Measurements from ENCODE around the gene KIAA1671.

The KIAA1671 gene

DNA sequence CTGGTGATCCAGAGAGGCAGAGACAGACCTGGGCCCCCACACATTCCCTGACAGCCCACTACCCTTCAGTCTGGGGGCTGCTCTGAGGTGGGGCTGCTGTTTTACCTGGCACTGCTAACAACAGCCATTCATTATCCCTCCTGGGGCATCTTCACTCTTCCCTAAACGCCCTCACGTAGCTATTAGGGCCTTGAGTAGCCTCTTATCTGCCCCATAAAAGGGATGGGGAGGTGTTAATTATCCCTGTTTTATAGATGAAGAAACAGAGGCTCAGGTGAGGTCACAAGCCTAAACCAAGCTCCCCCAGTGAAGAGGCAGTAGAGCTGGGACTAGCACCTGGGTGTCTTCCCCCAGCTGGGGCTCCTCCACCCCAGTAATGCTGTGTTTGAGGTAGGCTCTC is 79.5 kb downstream of the KIAA1671 start:
- no peak overlapping the region for H3K27ac ChIP-seq (ENCODE audit: low read depth, low read length)
- no peak overlapping the region for H3K4me3 ChIP-seq (ENCODE audit: low read length)
- H4K8ac ChIP-seq (ENCODE audit: low read depth, low read length) = no peak overlapping the region
- no peaks in the 10 kb centered on the region for H3K79me1 ChIP-seq (ENCODE audit: low read length)
- no peak overlapping the region for H3K18ac ChIP-seq (ENCODE audit: low read length)
- no peak overlapping the region for H3K4ac ChIP-seq (ENCODE audit: low read depth, low read length)
- H2BK5ac ChIP-seq (ENCODE audit: low read length) = no peak overlapping the region
- WGBS (ENCODE audit: extremely low coverage, insufficient coverage, low lambda C conversion rate) = no CpG with 5 or more reads among the region's 2 CpGs
- no peak overlapping the region for H3K23ac ChIP-seq (ENCODE audit: low read length)
- no peaks in the 10 kb centered on the region for H3K79me2 ChIP-seq (ENCODE audit: control insufficient read depth, insufficient read depth, low read length)
- H2AK5ac ChIP-seq (ENCODE audit: low read length) = no peak overlapping the region
- no peak overlapping the region for H2BK120ac ChIP-seq (ENCODE audit: low read depth, low read length)
- no peak overlapping the region for H2BK15ac ChIP-seq (replicated peaks; ENCODE audit: low read depth)
- no peak overlapping the region for H3K9ac ChIP-seq (ENCODE audit: low read length)
- no peak overlapping the region for H3K56ac ChIP-seq (ENCODE audit: low read length)
- no peak overlapping the region for H4K5ac ChIP-seq (ENCODE audit: low read length)
- H3K4me1 ChIP-seq (ENCODE audit: control insufficient read depth, low read depth, low read length) = peaks cover 3% of the 10 kb centered on the region
- no peaks in the 10 kb centered on the region for H3K27me3 ChIP-seq (ENCODE audit: insufficient read depth, low read length, poor library complexity)
- no peak for DNase-seq
- no peaks in the 10 kb centered on the region for H3K36me3 ChIP-seq (ENCODE audit: control insufficient read depth, insufficient read depth, low read length)
- H3K4me2 ChIP-seq (ENCODE audit: low read length) = no peak overlapping the region

DNA sequence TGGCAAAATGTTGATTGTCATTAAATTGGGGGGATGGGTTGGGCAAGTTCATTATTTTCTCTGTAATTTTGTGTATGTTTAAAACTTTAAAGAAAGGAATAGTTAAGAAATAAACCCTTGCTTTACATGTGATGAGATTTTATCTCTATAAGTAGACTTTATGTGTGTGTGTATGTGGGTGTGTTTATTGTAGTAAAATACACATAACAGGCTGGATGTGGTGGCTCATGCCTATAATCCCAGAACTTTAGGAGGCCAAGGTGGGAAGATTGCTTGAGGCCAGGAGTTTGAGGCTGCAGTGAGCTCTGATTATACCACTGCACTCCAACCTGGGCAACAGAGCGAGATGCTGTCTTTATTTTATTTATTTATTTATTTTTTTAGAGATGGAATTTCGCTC is 83.2 kb downstream of the KIAA1671 start:
- Histone ChIP-seq H3K9ac (ENCODE audit: low read length) (no peak overlapping the region), H4K8ac (ENCODE audit: low read depth, low read length) (no peak overlapping the region), H2BK15ac (replicated peaks; ENCODE audit: low read depth) (no peak overlapping the region), H3K4me2 (ENCODE audit: low read length) (no peak overlapping the region), H3K4me3 (ENCODE audit: low read length) (no peak overlapping the region), H3K79me2 (ENCODE audit: control insufficient read depth, insufficient read depth, low read length) (no peaks in the 10 kb centered on the region), H3K27ac (ENCODE audit: low read depth, low read length) (no peak overlapping the region), H3K23ac (ENCODE audit: low read length) (no peak overlapping the region), H3K36me3 (ENCODE audit: control insufficient read depth, insufficient read depth, low read length) (peaks cover 4% of the 10 kb centered on the region), H3K18ac (ENCODE audit: low read length) (no peak overlapping the region), H4K5ac (ENCODE audit: low read length) (no peak overlapping the region), H2AK5ac (ENCODE audit: low read length) (no peak overlapping the region), H3K4ac (ENCODE audit: low read depth, low read length) (no peak overlapping the region), H2BK5ac (ENCODE audit: low read length) (no peak overlapping the region), H2BK120ac (ENCODE audit: low read depth, low read length) (no peak overlapping the region), H3K79me1 (ENCODE audit: low read length) (no peaks in the 10 kb centered on the region), H3K4me1 (ENCODE audit: control insufficient read depth, low read depth, low read length) (no peaks in the 10 kb centered on the region), H3K56ac (ENCODE audit: low read length) (no peak overlapping the region), H3K27me3 (ENCODE audit: insufficient read depth, low read length, poor library complexity) (no peaks in the 10 kb centered on the region)
- no CpG with 5 or more reads among the region's 2 CpGs for WGBS (ENCODE audit: extremely low coverage, insufficient coverage, low lambda C conversion rate)
- no peak for DNase-seq

DNA sequence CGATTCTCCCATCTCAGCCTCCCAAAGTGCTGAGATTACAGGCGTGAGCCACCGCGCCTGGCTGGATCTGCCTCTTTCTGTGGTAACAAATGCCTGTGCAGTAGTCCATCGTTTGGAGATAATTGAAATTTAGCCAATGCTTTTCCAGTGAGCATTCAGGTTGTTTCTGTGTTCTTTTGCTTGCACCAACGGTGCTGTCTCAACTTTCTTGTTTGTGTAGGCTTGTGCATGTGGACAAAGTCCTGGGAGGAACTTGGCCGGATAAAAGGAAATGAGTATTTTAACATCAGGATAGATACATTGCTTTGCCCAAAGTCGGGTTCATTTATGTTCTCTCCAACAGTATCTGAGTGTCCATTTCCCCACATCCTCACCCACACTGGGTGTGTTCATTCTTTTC is 85.7 kb downstream of the KIAA1671 start:
- Histone ChIP-seq H2BK15ac (replicated peaks; ENCODE audit: low read depth) (no peak overlapping the region), H2AK5ac (ENCODE audit: low read length) (no peak overlapping the region), H2BK5ac (ENCODE audit: low read length) (no peak overlapping the region), H4K8ac (ENCODE audit: low read depth, low read length) (no peak overlapping the region), H3K4me2 (ENCODE audit: low read length) (no peak overlapping the region), H4K5ac (ENCODE audit: low read length) (no peak overlapping the region), H3K4ac (ENCODE audit: low read depth, low read length) (no peak overlapping the region), H3K27me3 (ENCODE audit: insufficient read depth, low read length, poor library complexity) (no peaks in the 10 kb centered on the region), H3K79me2 (ENCODE audit: control insufficient read depth, insufficient read depth, low read length) (no peaks in the 10 kb centered on the region), H3K27ac (ENCODE audit: low read depth, low read length) (no peak overlapping the region), H3K23ac (ENCODE audit: low read length) (no peak overlapping the region), H3K56ac (ENCODE audit: low read length) (no peak overlapping the region), H3K9ac (ENCODE audit: low read length) (no peak overlapping the region), H3K36me3 (ENCODE audit: control insufficient read depth, insufficient read depth, low read length) (peaks cover 4% of the 10 kb centered on the region), H3K18ac (ENCODE audit: low read length) (no peak overlapping the region), H3K79me1 (ENCODE audit: low read length) (no peaks in the 10 kb centered on the region), H3K4me1 (ENCODE audit: control insufficient read depth, low read depth, low read length) (no peaks in the 10 kb centered on the region), H3K4me3 (ENCODE audit: low read length) (no peak overlapping the region), H2BK120ac (ENCODE audit: low read depth, low read length) (no peak overlapping the region)
- no peak for DNase-seq
- no CpG with 5 or more reads among the region's 8 CpGs for WGBS (ENCODE audit: extremely low coverage, insufficient coverage, low lambda C conversion rate)

DNA sequence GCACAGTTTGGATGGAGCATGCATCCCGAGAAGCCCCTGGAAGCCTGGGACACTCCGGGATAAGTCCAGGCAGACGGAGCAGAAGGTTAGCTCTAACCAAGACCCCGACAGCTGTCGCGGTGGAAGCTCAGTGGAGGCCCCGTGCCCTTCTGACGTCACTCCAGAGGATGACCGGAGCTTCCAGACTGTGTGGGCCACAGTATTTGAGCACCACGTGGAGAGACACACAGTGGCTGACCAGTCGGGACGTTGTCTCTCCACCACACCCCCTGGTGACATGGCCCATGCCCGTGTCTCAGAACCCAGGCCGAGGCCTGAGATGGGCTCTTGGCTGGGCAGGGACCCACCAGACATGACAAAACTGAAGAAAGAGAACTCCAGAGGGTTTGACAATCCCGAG is 86.3 kb downstream of the KIAA1671 start:
- Histone ChIP-seq H2AK5ac (ENCODE audit: low read length) (no peak overlapping the region), H2BK5ac (ENCODE audit: low read length) (no peak overlapping the region), H3K27ac (ENCODE audit: low read depth, low read length) (no peak overlapping the region), H3K4me2 (ENCODE audit: low read length) (no peak overlapping the region), H3K4me3 (ENCODE audit: low read length) (no peak overlapping the region), H4K8ac (ENCODE audit: low read depth, low read length) (no peak overlapping the region), H3K36me3 (ENCODE audit: control insufficient read depth, insufficient read depth, low read length) (peaks cover 4% of the 10 kb centered on the region), H3K79me1 (ENCODE audit: low read length) (no peaks in the 10 kb centered on the region), H3K79me2 (ENCODE audit: control insufficient read depth, insufficient read depth, low read length) (no peaks in the 10 kb centered on the region), H3K4ac (ENCODE audit: low read depth, low read length) (no peak overlapping the region), H3K4me1 (ENCODE audit: control insufficient read depth, low read depth, low read length) (no peaks in the 10 kb centered on the region), H2BK15ac (replicated peaks; ENCODE audit: low read depth) (no peak overlapping the region), H2BK120ac (ENCODE audit: low read depth, low read length) (no peak overlapping the region), H4K5ac (ENCODE audit: low read length) (no peak overlapping the region), H3K18ac (ENCODE audit: low read length) (no peak overlapping the region), H3K27me3 (ENCODE audit: insufficient read depth, low read length, poor library complexity) (no peaks in the 10 kb centered on the region), H3K56ac (ENCODE audit: low read length) (no peak overlapping the region), H3K23ac (ENCODE audit: low read length) (no peak overlapping the region), H3K9ac (ENCODE audit: low read length) (no peak overlapping the region)
- WGBS (ENCODE audit: extremely low coverage, insufficient coverage, low lambda C conversion rate) = no CpG with 5 or more reads among the region's 15 CpGs
- DNase-seq = no peak

DNA sequence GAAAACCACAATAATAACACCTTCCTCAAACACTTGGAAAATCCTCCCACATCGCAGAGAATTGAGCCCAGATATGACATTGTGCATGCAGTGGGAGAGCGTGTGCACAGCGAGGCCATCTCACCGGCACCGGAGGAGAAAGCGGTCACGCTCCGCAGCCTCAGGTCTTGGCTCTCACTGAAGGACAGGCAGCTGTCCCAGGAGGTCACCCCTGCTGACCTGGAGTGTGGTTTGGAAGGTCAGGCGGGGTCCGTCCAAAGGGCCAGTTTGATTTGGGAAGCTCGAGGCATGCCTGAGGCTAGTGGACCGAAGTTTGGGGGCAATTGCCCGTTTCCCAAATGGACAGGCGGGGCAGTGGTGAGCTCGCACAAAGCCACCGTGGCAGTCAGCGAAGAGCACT is 86.7 kb downstream of the KIAA1671 start:
- no peaks in the 10 kb centered on the region for H3K79me1 ChIP-seq (ENCODE audit: low read length)
- no peak overlapping the region for H2AK5ac ChIP-seq (ENCODE audit: low read length)
- H3K4me3 ChIP-seq (ENCODE audit: low read length) = no peak overlapping the region
- H2BK15ac ChIP-seq (replicated peaks; ENCODE audit: low read depth) = no peak overlapping the region
- no peaks in the 10 kb centered on the region for H3K27me3 ChIP-seq (ENCODE audit: insufficient read depth, low read length, poor library complexity)
- no peak overlapping the region for H3K56ac ChIP-seq (ENCODE audit: low read length)
- H4K5ac ChIP-seq (ENCODE audit: low read length) = no peak overlapping the region
- no peaks in the 10 kb centered on the region for H3K4me1 ChIP-seq (ENCODE audit: control insufficient read depth, low read depth, low read length)
- no peak overlapping the region for H3K4ac ChIP-seq (ENCODE audit: low read depth, low read length)
- no peak overlapping the region for H2BK120ac ChIP-seq (ENCODE audit: low read depth, low read length)
- H3K18ac ChIP-seq (ENCODE audit: low read length) = no peak overlapping the region
- no peak overlapping the region for H3K27ac ChIP-seq (ENCODE audit: low read depth, low read length)
- H2BK5ac ChIP-seq (ENCODE audit: low read length) = no peak overlapping the region
- no peak overlapping the region for H3K4me2 ChIP-seq (ENCODE audit: low read length)
- no peak overlapping the region for H3K23ac ChIP-seq (ENCODE audit: low read length)
- WGBS (ENCODE audit: extremely low coverage, insufficient coverage, low lambda C conversion rate) = no CpG with 5 or more reads among the region's 17 CpGs
- H3K79me2 ChIP-seq (ENCODE audit: control insufficient read depth, insufficient read depth, low read length) = no peaks in the 10 kb centered on the region
- H4K8ac ChIP-seq (ENCODE audit: low read depth, low read length) = no peak overlapping the region
- H3K36me3 ChIP-seq (ENCODE audit: control insufficient read depth, insufficient read depth, low read length) = peaks cover 4% of the 10 kb centered on the region
- no peak overlapping the region for H3K9ac ChIP-seq (ENCODE audit: low read length)
- DNase-seq = no peak

DNA sequence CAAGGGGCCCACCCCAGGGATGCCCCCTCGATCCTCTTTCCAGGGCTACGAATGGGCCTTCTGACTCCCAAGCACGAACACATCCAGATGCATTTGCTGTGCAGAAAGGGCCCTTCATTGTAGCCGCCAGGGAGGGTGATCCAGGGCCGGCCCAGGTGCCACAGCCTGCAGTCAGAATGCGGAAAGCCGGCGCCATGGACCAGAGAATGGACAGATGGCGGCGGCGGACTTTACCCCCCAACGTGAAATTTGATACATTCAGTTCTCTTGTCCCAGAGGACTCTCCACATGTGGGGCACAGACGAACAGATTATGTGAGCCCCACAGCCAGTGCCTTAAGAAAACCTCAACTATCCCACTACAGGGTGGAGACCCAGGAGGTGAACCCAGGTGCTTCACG is 87.2 kb downstream of the KIAA1671 start:
- DNase-seq = no peak
- Histone ChIP-seq H3K36me3 (ENCODE audit: control insufficient read depth, insufficient read depth, low read length) (peaks cover 4% of the 10 kb centered on the region), H3K79me2 (ENCODE audit: control insufficient read depth, insufficient read depth, low read length) (no peaks in the 10 kb centered on the region), H3K79me1 (ENCODE audit: low read length) (no peaks in the 10 kb centered on the region), H2AK5ac (ENCODE audit: low read length) (no peak overlapping the region), H2BK15ac (replicated peaks; ENCODE audit: low read depth) (no peak overlapping the region), H3K4me3 (ENCODE audit: low read length) (no peak overlapping the region), H2BK5ac (ENCODE audit: low read length) (no peak overlapping the region), H3K4ac (ENCODE audit: low read depth, low read length) (no peak overlapping the region), H2BK120ac (ENCODE audit: low read depth, low read length) (no peak overlapping the region), H4K5ac (ENCODE audit: low read length) (no peak overlapping the region), H3K56ac (ENCODE audit: low read length) (no peak overlapping the region), H3K9ac (ENCODE audit: low read length) (no peak overlapping the region), H3K27me3 (ENCODE audit: insufficient read depth, low read length, poor library complexity) (no peaks in the 10 kb centered on the region), H3K4me2 (ENCODE audit: low read length) (no peak overlapping the region), H3K4me1 (ENCODE audit: control insufficient read depth, low read depth, low read length) (no peaks in the 10 kb centered on the region), H3K27ac (ENCODE audit: low read depth, low read length) (no peak overlapping the region), H3K23ac (ENCODE audit: low read length) (no peak overlapping the region), H4K8ac (ENCODE audit: low read depth, low read length) (no peak overlapping the region), H3K18ac (ENCODE audit: low read length) (no peak overlapping the region)
- WGBS (ENCODE audit: extremely low coverage, insufficient coverage, low lambda C conversion rate) = no CpG with 5 or more reads among the region's 14 CpGs

Measured in mesendoderm (in vitro differentiated cells).